ENCODE results near the gene WWOX. TPM values are rescaled to one million over a fixed set of nuclear protein-coding genes. Genes with fewer than 3 reads are reported as not detected.

Gene WWOX
- total RNA-seq, 1 donor from 2014 or later, result 34.9 TPM

DNA sequence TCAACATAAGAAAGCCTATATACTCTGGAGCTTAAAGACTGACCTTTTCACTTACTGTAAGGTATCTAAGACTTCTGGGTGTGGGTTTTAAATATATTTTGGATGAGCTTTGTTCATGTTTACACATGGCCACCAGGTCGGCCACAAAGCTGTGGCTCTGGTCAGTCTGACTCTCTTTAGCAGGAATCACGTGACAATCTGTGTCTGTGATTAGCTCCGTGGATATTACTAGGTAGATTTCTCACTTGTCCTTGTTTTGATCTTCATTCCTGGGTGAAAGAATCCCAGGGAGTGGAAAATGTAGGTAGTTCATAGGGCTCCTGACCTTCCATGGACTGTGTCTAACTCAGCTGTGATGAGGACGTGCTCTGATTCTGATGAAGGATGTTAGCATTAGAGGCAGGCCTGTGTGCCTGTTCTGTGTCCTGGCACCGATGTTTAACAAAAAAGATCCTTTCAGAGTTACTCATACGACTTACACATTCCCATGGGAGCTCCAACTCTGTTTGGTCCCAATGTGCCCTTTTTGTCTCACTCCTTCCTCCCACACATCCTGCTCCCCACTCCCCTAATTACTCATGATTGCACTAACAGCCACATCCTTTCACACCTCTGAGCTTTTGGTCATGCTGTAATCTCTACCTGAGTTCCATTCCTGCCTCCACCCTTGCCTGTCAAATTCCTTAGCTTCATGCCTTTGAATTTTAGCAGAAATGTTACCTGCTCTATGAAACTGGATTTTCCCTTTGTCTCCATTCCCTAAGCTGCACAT, 1076.0 kb downstream of the WWOX start:
- Histone ChIP-seq H3K36me3 (ENCODE audit: control insufficient read depth, insufficient read depth, low read length) (no peaks in the 10 kb centered on the region), H3K27me3 (ENCODE audit: control insufficient read depth, insufficient read depth, low read length) (peaks cover 2% of the 10 kb centered on the region), H3K4me3 (ENCODE audit: low read depth, low read length) (no peak overlapping the region)
- no peak for DNase-seq (ENCODE audit: low read depth)
- TF ChIP-seq, protein P1, sequence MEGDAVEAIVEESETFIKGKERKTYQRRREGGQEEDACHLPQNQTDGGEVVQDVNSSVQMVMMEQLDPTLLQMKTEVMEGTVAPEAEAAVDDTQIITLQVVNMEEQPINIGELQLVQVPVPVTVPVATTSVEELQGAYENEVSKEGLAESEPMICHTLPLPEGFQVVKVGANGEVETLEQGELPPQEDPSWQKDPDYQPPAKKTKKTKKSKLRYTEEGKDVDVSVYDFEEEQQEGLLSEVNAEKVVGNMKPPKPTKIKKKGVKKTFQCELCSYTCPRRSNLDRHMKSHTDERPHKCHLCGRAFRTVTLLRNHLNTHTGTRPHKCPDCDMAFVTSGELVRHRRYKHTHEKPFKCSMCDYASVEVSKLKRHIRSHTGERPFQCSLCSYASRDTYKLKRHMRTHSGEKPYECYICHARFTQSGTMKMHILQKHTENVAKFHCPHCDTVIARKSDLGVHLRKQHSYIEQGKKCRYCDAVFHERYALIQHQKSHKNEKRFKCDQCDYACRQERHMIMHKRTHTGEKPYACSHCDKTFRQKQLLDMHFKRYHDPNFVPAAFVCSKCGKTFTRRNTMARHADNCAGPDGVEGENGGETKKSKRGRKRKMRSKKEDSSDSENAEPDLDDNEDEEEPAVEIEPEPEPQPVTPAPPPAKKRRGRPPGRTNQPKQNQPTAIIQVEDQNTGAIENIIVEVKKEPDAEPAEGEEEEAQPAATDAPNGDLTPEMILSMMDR (IDR thresholded peaks at IDR 0.05; ENCODE audit: insufficient read depth, low read length, poor library complexity, severe bottlenecking), result no peak

DNA sequence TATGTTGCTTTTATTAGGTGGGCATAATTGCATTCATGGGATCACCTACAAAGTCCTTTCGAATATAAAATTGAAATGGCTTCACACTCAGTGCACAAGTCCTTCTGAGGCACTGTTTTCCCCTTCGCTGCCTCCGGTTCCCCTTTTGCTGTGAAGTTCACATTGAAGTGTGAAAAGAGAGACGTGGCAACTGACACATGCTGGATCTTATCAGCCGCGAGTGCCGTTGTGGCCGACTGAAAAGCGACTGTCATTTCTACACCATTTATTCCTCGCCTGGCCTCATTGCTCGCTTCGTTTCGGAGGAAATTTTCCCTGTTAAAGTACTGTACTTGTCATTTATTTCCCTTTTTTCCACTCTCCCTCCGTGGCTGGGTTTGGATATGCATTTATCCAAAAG, 1077.6 kb downstream of the WWOX start:
- TF ChIP-seq, protein P1 (IDR thresholded peaks at IDR 0.05; ENCODE audit: insufficient read depth, low read length, poor library complexity, severe bottlenecking), result no peak
- no peaks in the 10 kb centered on the region for H3K36me3 ChIP-seq (ENCODE audit: control insufficient read depth, insufficient read depth, low read length)
- no peak for DNase-seq (ENCODE audit: low read depth)
- no peak overlapping the region for H3K4me3 ChIP-seq (ENCODE audit: low read depth, low read length)
- peaks cover 2% of the 10 kb centered on the region for H3K27me3 ChIP-seq (ENCODE audit: control insufficient read depth, insufficient read depth, low read length)

DNA sequence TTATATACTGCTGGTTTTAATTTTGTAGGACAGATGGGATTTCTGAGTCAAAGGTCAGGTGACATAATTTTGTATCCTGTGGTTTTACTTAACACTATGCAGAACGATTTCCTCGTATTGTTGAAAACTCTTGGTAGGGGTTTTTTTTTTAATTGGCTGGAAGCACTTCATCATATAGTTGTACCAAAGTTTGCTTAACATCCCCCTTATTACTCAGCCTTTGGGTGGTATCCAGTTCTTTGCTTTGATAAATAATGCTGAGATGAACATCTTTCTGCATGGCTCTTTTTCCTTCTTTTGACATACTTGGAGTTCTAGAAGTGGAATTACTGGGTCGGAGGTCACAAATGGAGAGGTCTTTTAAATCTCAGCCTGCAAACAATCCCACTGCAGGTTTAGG, 1082.0 kb downstream of the WWOX start:
- Histone ChIP-seq H3K4me3 (ENCODE audit: low read depth, low read length) (no peak overlapping the region), H3K27me3 (ENCODE audit: control insufficient read depth, insufficient read depth, low read length) (peaks cover 2% of the 10 kb centered on the region), H3K36me3 (ENCODE audit: control insufficient read depth, insufficient read depth, low read length) (no peaks in the 10 kb centered on the region)
- no peak for DNase-seq (ENCODE audit: low read depth)
- TF ChIP-seq, protein P1 (IDR thresholded peaks at IDR 0.05; ENCODE audit: insufficient read depth, low read length, poor library complexity, severe bottlenecking), result no peak

DNA sequence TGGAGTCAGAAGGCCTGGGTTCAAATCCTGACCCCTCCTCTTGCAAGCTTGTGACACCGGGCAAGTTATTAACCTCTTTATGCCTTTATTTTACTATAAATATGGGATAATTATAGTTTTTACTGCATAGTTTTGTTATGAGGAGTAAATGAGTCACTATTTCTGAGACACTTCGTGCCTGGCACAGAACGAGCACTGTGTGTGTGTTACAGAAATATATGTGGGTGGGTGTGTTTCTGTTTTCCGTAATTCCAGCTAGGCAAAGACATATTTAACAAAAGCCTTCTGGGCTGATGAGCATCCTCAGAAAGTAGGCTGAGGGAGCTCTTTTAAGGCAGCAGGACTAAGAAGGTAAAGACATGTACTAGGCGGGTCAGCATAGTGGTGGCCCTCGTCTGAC, 1083.2 kb downstream of the WWOX start:
- Histone ChIP-seq H3K4me3 (ENCODE audit: low read depth, low read length) (no peak overlapping the region), H3K27me3 (ENCODE audit: control insufficient read depth, insufficient read depth, low read length) (no peaks in the 10 kb centered on the region), H3K36me3 (ENCODE audit: control insufficient read depth, insufficient read depth, low read length) (no peaks in the 10 kb centered on the region)
- no peak for DNase-seq (ENCODE audit: low read depth)
- TF ChIP-seq, protein P1 (IDR thresholded peaks at IDR 0.05; ENCODE audit: insufficient read depth, low read length, poor library complexity, severe bottlenecking), result no peak

DNA sequence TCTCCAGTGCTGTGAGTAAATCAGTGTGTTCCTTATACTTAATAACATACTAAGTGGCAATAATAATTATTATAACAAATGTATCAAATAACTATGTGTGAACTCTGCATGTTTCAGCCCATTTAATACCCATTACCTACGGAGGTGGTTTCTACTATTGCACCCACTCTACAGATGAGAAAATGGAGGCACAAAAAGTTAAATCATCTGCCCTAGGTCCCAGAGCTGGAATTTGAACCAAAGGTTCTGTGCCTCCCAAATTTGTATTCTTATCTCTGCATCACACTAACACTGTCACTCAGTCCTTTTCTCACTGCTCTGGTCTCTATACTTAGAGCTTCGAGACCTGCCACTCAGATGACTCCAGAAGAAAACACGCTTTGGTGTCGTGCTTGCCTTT, 1084.1 kb downstream of the WWOX start:
- TF ChIP-seq, protein P1 (IDR thresholded peaks at IDR 0.05; ENCODE audit: insufficient read depth, low read length, poor library complexity, severe bottlenecking), result no peak
- Histone ChIP-seq H3K27me3 (ENCODE audit: control insufficient read depth, insufficient read depth, low read length) (no peaks in the 10 kb centered on the region), H3K4me3 (ENCODE audit: low read depth, low read length) (no peak overlapping the region), H3K36me3 (ENCODE audit: control insufficient read depth, insufficient read depth, low read length) (no peaks in the 10 kb centered on the region)
- DNase-seq (ENCODE audit: low read depth), result no peak

All from kidney epithelial cell (primary cell).